NCI-H1105 (cell line): Measurements from ENCODE around the gene FAM124B.

ENCODE experiments used
- DNase-seq: peaks from one replicate; lab custom pipeline; 2025; lab: John Stamatoyannopoulos, UW

FAM124B gene

GRCh38 chr2:224335991-224336390 is 65.9 kb downstream of the FAM124B start:
- no peak for DNase-seq

GRCh38 chr2:224334726-224335125 is 67.2 kb downstream of the FAM124B start:
- no peak for DNase-seq

GRCh38 chr2:224333726-224334482 is 68.0 kb downstream of the FAM124B start:
- DNase-seq, result no peak

GRCh38 chr2:224331698-224332097 is 70.2 kb downstream of the FAM124B start:
- no peak for DNase-seq

- DNase-seq, result no peak
Observed at GRCh38 chr2:224328798-224329197, 73.1 kb downstream of the FAM124B start.
